GM12873 (cell line): ENCODE measurements around the gene HEATR9.

ENCODE experiments used
- TF ChIP-seq, protein P1 (sequence below): IDR thresholded peaks from 2 replicates; pipeline ENCODE4 v1.5.1; 2012; ENCODE audit warnings: low read depth, mild to moderate bottlenecking, moderate library complexity, low read length, control low read depth; ENCODE audit not compliant: insufficient read depth; ENCODE audit errors: missing control alignments

HEATR9 gene

DNA sequence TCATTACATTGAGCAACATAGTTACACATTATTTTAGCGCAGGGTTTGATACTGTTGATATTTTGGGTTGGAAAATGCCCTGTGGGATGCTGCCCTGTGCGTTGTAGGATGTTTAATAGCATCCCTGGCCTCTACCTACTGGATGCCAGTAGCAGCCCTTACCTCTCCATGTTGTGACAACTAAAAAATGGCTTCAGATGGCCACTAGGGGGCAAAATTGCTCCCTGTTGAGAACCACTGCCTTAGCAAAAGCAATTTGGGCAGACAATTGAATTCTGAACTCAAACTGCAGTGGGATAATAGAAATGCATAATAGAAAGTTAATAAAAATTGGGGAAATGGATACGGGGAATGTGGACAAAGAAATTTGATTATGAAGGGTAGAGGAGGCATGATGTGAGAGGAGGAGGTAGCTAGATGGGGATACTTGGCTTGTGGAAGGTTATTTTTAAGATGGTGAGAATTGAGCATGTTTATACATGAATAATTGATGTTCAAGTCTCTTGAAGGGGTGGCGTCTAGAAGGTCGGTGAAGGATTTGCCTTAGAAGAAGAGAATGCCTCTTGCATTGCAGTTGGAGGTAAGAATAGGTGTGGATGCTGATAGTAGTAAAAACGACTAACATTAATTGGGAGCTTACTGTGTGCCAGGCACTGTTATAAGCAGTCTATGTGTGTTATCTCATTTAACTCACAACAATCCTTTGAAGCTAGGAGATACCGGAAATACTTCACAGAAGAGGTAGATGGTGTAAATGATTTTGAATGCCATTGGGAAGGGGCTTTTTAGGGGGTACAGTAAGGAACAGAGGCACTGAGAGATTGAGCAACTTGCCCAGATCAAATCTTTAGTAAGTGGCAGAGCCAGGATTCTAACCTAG lies 19.0 kb downstream of the HEATR9 start:
- TF ChIP-seq, protein P1, sequence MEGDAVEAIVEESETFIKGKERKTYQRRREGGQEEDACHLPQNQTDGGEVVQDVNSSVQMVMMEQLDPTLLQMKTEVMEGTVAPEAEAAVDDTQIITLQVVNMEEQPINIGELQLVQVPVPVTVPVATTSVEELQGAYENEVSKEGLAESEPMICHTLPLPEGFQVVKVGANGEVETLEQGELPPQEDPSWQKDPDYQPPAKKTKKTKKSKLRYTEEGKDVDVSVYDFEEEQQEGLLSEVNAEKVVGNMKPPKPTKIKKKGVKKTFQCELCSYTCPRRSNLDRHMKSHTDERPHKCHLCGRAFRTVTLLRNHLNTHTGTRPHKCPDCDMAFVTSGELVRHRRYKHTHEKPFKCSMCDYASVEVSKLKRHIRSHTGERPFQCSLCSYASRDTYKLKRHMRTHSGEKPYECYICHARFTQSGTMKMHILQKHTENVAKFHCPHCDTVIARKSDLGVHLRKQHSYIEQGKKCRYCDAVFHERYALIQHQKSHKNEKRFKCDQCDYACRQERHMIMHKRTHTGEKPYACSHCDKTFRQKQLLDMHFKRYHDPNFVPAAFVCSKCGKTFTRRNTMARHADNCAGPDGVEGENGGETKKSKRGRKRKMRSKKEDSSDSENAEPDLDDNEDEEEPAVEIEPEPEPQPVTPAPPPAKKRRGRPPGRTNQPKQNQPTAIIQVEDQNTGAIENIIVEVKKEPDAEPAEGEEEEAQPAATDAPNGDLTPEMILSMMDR = peak; percentile 81

DNA sequence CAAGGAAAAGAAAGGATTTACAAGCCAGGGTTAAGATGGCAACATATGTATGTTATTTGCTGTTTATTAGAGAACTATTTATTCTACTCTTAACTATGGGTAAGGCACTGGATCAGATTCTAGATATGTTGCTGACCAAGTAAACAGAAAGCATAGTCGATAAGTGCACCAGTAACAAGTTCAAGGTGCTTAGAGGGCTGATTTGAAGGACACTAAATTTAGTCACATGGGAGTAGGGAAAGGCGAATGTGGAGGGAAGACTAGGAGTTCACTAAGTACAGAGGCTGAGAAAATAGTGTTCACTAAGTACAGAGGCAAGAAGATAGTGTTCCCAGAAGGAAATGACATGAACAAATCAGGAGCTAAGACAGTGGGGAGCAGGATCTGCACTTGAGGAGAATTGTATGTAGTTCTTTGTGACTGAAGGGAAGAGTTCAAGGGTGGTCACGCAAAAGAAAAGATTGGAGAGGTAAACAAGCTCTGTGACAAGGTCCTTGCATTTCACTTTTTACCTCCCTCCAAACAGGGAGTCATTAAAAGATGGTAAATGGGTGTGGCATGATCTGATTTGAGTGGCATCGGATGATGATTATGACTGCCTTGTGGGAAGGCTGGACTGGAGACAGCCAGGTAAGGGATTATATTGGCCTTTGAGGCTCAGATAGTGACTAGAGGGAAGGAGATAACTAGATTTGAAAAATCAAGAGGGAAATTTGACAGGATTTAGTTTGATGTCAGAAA lies 20.9 kb downstream of the HEATR9 start:
- TF ChIP-seq, protein P1 = no peak

DNA sequence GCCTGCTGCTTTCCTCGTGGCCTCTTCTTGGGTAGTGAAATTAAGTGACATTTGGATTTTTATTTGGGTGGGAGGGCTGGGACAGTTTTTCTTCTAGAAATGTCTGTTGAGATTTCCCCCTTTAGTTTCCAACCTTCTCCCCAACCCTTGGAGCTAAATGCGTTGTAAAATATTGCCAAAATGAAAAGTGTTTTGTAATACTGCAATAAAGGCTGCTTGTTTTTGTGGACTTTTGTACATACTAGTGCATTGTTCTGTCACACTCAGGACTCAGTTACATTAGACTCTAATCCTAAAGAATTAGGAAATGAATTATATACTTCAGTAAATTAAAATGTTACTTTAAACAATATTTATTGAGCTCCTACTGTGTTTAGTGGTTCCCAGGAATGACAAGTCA lies 21.7 kb downstream of the HEATR9 start:
- TF ChIP-seq, protein P1 = no peak

DNA sequence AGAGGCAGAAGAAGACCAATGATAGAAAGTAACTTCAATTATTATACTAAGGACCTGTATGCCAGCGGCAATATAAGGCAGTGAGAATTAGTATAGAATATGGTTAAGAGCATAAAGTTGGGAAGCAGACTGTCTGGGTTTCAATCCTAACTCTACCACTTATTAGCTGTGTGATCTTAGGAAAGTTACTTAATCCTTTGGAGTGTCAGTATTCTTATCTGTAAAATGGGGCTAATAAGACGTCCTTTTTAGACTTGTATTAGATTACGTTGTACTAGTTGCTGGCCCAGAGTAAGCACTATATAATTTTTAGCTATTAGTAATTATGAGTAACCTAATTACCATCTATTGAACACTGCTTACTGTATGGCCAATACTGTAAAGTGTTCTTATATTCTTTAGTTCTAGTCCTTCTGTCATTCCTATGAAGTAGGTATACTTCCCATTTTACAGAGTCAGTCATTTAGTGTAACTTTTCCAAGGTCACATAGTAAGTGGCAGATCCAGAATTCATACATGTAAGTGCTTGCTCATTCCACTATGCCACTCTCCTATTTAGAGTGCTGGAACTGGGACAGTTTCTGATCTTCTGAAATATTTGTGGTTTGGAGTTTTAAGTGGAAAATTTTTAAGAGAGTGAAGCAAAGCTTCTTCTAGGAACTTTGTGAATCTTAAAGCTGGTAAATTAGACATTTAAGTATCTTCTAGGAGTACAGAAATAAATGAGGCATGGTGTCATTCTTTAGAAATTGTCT lies 22.5 kb downstream of the HEATR9 start:
- TF ChIP-seq, protein P1 = no peak

DNA sequence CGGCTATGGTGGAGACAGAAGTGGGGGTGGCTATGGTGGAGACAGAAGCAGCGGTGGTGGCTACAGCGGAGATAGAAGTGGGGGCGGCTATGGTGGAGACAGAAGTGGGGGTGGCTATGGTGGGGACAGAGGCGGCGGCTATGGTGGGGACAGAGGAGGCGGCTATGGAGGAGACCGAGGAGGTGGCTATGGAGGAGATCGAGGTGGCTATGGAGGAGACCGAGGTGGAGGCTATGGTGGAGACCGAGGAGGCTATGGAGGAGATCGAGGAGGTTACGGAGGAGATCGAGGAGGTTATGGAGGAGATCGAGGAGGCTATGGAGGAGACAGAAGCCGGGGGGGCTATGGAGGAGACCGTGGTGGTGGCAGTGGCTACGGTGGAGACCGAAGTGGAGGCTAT lies 24.1 kb downstream of the HEATR9 start:
- TF ChIP-seq, protein P1 = no peak

DNA sequence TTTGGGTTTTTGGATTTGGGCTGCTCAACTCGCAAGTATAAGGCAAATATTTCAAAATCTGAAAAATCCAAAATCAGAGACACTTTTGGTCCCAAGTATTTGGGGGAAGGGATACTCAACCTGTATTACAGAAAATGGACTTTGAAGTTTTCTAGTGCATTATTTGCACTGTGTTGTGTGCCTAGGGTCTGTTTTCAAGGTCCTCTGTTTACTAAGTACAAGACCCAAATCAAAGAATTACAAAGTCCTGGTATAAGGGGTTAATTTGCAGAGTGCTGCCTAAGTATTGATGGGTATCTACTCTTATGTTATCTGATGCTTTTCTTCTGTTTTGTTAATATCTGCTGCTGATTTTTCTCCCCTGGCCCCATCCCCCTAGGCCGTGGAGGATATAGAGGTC lies 25.0 kb downstream of the HEATR9 start:
- TF ChIP-seq, protein P1 = no peak

DNA sequence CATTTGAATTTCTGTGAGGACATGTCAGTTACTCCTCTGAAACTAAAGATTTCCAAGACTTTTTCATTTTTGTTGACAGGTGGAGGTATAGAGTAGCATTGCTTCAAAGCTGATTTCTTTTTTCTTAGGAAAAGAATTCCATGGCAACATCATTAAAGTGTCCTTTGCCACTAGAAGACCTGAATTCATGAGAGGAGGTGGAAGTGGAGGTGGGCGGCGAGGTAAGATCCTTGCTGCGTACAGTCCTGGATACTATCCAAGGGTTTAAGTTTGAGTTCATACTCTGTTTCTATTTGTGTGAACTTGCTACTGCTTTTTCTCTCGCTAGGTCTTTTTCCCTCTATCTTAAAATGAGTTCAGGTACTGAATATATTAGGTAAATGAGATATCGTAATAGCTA lies 26.5 kb downstream of the HEATR9 start:
- TF ChIP-seq, protein P1 = no peak
